Subcutaneous preadipocyte (primary cell): ENCODE measurements around the gene TAS2R14. TPM values are rescaled to one million over a fixed set of nuclear protein-coding genes. Genes with fewer than 3 reads are reported as not detected.

Experiments
- total RNA-seq: library from RNA; depleted of rRNA; stranded (reverse); fragments of >200 nt; gene quantifications from 2 replicates; pipeline ENCODE4 v1.2.3, GENCODE V29; 2012

Gene TAS2R14, protein sequence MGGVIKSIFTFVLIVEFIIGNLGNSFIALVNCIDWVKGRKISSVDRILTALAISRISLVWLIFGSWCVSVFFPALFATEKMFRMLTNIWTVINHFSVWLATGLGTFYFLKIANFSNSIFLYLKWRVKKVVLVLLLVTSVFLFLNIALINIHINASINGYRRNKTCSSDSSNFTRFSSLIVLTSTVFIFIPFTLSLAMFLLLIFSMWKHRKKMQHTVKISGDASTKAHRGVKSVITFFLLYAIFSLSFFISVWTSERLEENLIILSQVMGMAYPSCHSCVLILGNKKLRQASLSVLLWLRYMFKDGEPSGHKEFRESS
- 3.7 and 4.1 TPM in 2 replicates for total RNA-seq

DNA sequence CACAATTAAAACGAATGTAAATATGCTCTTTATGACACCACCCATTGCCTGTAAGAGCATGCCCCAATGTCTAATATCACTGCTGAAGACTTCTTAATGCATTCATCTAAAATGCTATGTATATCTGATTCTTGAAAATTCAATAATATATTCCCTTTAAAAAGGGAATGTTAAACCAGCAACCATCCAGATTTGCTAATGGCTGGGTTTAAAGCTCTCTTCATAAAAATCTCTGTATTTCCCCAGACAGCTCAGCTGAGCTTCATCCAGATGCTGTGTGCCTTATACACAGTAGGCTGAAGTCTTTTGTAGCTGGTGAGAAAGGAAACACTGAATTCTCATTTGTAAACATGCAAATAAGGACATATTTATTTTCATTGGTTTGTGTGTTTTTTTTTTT, at the start of gene TAS2R14:
Gene TAS2R14 (minus strand): TSS at position 101 of the 400 bp plus-strand sequence. CDS start 56 bp downstream, at position 45.

DNA sequence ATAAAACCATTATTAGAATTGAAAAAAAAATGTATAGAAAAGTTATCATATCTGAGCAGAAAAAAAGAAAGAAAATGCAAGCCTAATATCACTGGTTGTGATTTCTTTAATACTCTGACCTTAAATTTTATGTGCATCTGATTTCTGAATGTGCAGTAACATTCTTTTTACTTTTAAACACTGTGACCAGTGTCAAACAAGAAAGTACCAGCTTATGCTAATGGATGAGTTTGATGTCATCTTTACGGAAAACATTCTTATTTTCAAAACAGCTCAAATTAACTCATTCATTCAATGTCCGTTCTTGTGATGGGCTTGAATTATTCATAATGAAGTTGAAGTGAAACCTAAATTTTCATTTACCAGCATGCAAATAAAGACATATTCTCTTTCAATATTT, 47.7 kb upstream of the TAS2R14 start, which contains the start of gene TAS2R50:
Gene TAS2R50 (minus strand): TSS at position 101 of the 400 bp plus-strand sequence. CDS start 52 bp downstream, at position 49.

DNA sequence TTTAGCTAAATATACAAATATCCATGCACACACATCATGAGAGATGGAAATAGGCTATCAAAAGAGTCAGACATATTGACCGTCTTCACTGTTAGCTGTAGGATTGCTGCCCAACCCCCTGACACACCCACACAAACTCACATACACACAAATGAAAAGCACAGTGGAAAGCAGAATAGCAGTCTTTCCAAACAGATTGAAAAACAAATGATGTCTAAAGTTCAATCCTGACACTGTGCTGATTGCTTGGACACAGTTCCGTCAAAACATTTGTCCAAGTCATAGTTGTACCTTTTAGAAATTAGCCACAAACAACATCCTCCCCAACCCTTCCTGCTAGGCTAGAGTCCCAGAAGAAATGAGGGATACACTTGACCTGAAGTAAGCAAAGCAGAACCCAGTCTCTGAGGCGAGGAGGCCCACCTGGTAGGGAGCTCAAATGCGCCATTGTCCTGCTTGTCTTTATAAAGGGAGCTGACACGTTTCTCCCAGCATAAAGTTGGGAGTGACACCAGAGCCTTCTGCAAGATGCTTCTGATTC, 10.2 kb downstream of the TAS2R14 start, which contains the start of gene PRH2:
Gene PRH2 (plus strand): TSS at position 491 of the 541 bp plus-strand sequence. CDS start 38 bp downstream, at position 529.

DNA sequence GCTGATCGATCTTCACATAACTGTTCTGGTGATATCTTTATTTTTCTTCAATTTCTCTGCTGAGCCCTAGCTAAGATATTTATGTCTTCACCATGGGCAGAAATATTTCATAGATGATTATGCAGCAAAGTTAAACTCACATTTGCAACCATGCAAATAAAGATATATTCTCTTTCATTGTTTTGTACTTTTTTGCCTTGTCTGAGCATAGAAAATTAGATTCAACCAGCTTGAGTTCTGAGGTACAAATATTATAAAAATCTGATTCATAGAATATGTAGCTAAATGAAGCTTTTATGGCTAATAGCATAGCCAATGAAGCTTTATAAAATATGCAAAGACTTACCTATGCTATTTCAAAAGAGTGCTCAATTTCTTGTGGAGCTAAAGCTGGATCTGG, 29.6 kb downstream of the TAS2R14 start, which contains the start of gene TAS2R13:
Gene TAS2R13 (minus strand): TSS at position 101 of the 400 bp plus-strand sequence. CDS start 264 bp downstream, outside the sequence.

Other genes starting within 250 kb of the TAS2R14 start
- 165 and 196 TPM in 2 replicates for gene YBX3, start 215.9 kb downstream of the TAS2R14 start, total RNA-seq
- not detected in 2 replicates for gene TAS2R7, start 136.6 kb downstream of the TAS2R14 start, total RNA-seq
- under 0.01 TPM in 1 of 2 replicates, not detected in the other for gene TAS2R8, start 132.0 kb downstream of the TAS2R14 start, total RNA-seq
- gene TAS2R9, start 129.1 kb downstream of the TAS2R14 start, total RNA-seq = 0.20 TPM in 1 of 2 replicates, not detected in the other
- 1.1 and 1.2 TPM in 2 replicates for gene TAS2R10, start 112.9 kb downstream of the TAS2R14 start, total RNA-seq
- gene PRR4, start 89.8 kb downstream of the TAS2R14 start, total RNA-seq = 2.2 and 3.9 TPM in 2 replicates
- 19.5 and 32.5 TPM in 2 replicates for gene PRH1, start 55.0 kb downstream of the TAS2R14 start, total RNA-seq
- 1.8 and 2.2 TPM in 2 replicates for gene TAS2R13, start 29.7 kb downstream of the TAS2R14 start, total RNA-seq
- not detected in 2 replicates for gene PRH2, start 10.0 kb downstream of the TAS2R14 start, total RNA-seq
- 2.6 and 3.7 TPM in 2 replicates for gene TAS2R50, start 47.6 kb upstream of the TAS2R14 start, total RNA-seq
- gene TAS2R20, start 59.0 kb upstream of the TAS2R14 start, total RNA-seq = 2.6 and 4.3 TPM in 2 replicates
- gene TAS2R19, start 83.4 kb upstream of the TAS2R14 start, total RNA-seq = 3.3 and 5.5 TPM in 2 replicates
- gene TAS2R31, start 92.1 kb upstream of the TAS2R14 start, total RNA-seq = 4.8 and 6.8 TPM in 2 replicates
- gene TAS2R46, start 123.0 kb upstream of the TAS2R14 start, total RNA-seq = 2.2 TPM in 2 replicates
- 1.1 and 3.9 TPM in 2 replicates for gene TAS2R43, start 153.1 kb upstream of the TAS2R14 start, total RNA-seq
- gene TAS2R30, start 195.4 kb upstream of the TAS2R14 start, total RNA-seq = 4.4 and 6.6 TPM in 2 replicates
- 4.0 and 5.7 TPM in 2 replicates for gene SMIM10L1, start 231.9 kb upstream of the TAS2R14 start, total RNA-seq
- gene TAS2R42, start 247.7 kb upstream of the TAS2R14 start, total RNA-seq = not detected in 2 replicates